Endometrium (tissue), 2 donors: ENCODE data around the gene GADD45B.
"Not testable (repeated sequence)": the region's sequence is repeated elsewhere in the genome, so short reads cannot be mapped to it uniquely, and the experiment has no call there.

Source experiments
- FAIRE-seq: peaks from 2 replicates; lab custom pipeline; 2012; peaks lifted over from hg19 to GRCh38; lab: Jason Lieb, UNC
- donor health status: control.
- donor health status: control.

GADD45B gene

GRCh38 chr19:2488405-2488941 is 12.5 kb downstream of the GADD45B start:
- no peak for FAIRE-seq

- no peak for FAIRE-seq
Observed at GRCh38 chr19:2488942-2489731, 13.2 kb downstream of the GADD45B start.

- no peak for FAIRE-seq
Observed at GRCh38 chr19:2490659-2491058, 14.7 kb downstream of the GADD45B start.

GRCh38 chr19:2491130-2491801 is 15.3 kb downstream of the GADD45B start:
- no peak for FAIRE-seq

- FAIRE-seq: no peak
Observed at GRCh38 chr19:2492870-2493269, 16.9 kb downstream of the GADD45B start.

GRCh38 chr19:2493448-2493847 is 17.5 kb downstream of the GADD45B start:
- not testable (repeated sequence) for FAIRE-seq

- no peak for FAIRE-seq
Observed at GRCh38 chr19:2494084-2494446, 18.1 kb downstream of the GADD45B start.

GRCh38 chr19:2494447-2495129 is 18.7 kb downstream of the GADD45B start:
- FAIRE-seq: no peak

- FAIRE-seq: no peak
Observed at GRCh38 chr19:2495130-2495641, 19.3 kb downstream of the GADD45B start.

GRCh38 chr19:2495651-2496316 is 19.9 kb downstream of the GADD45B start:
- FAIRE-seq: no peak

- FAIRE-seq: no peak
Observed at GRCh38 chr19:2497186-2497585, 21.3 kb downstream of the GADD45B start.

- no peak for FAIRE-seq
Observed at GRCh38 chr19:2500156-2500555, 24.2 kb downstream of the GADD45B start.

- no peak for FAIRE-seq
Observed at GRCh38 chr19:2500841-2501261, 24.9 kb downstream of the GADD45B start.

GRCh38 chr19:2503521-2504109 is 27.7 kb downstream of the GADD45B start:
- FAIRE-seq: no peak

GRCh38 chr19:2506656-2507055 is 30.7 kb downstream of the GADD45B start:
- not testable (repeated sequence) for FAIRE-seq

GRCh38 chr19:2507109-2507508 is 31.2 kb downstream of the GADD45B start:
- no peak for FAIRE-seq

- no peak for FAIRE-seq
Observed at GRCh38 chr19:2509096-2509495, 33.2 kb downstream of the GADD45B start.

GRCh38 chr19:2511570-2511969 is 35.6 kb downstream of the GADD45B start:
- FAIRE-seq: no peak

GRCh38 chr19:2511991-2512390 is 36.1 kb downstream of the GADD45B start:
- FAIRE-seq: no peak

- no peak for FAIRE-seq
Observed at GRCh38 chr19:2512523-2513431, 36.9 kb downstream of the GADD45B start.
